Activated CD8-positive, alpha-beta memory T cell treated with anti-CD3 and anti-CD28 coated beads for 48 hours (primary cell): Measurements from ENCODE around the gene MZF1.
A peak's percentile ranks its signal among the peaks of the same experiment; 100 is the strongest.

Experiments used
- DNase-seq, 3 experiments: peaks; one replicate each; pipeline ENCODE4 v3.0.0-alpha.2; 2020; ENCODE audit warnings: low read depth in 2 of 3, low spot score in 2 of 3

Gene MZF1

DNA sequence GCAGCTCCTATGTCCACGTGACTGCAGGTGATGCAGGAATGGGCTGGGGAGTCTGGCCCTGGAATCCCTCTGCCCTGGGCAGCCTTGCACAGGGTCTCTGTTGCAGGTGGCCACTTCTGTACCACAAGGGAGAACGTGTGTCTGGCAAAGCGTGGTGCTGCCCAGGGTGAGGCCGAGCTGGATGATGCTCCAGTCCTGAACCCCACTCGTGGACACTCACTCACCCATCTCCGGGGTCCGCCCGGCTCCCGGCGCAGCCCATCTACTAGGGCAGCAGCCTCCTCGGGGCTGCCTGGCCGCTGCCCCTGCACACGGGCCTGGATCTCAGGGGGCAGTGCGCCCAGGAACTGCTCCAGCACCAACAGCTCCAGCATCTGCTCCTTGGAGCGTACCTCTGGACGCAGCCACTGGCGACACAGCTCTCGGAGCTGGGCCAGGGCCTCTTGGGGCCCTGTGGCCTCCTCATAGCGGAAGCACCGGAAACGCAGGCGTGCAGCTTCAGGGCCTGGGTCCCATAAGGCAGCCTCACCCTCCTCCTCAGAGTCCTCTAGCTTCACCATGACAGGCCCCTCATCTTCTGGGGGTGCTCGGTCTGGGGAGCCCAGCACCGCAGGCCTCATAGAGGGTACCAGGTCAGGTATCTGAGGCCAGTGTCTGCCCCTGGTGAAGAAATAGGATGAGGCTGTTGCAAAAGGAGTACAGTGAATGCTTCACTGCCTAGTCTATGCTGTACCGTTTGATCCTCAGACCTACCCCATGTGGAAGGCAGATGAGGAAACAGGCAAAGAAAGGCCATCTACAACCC is 2.2 kb downstream of the MZF1 start:
- DNase-seq, result no peak

DNA sequence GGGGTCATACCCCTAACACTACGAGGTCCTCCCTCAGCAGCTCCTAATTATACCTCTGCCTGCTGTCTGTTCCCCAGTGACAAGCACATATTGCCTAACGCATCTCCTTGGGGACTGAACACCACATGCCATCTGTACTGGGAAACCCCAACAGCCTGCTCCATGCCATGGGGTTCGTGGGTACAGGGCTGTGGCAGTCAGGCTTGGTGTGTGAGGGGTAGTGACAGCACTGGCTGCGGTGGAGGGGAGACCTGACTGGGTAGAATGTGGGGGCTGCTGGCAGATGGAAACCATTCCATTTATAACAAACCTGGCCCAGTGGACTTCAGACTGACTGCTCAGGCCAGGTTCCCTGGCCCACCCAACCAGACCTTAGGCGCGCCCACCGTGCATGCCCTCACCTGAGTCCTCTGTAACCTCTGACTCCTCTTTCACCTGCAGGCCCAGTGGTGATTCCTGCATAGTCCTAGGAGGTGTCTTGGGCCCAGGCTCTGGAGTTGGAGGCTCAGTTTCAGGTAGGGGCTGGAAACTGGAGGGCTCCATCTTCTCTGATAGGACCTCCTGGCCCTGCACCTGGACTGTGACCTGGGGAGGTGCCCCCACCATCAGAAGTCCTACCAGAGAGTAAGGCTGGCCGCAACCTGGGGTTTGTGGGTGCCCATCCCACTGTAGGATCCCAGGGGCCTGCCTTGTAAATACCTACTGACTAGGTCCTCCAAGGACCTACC is 3.0 kb downstream of the MZF1 start:
- DNase-seq, result no peak

DNA sequence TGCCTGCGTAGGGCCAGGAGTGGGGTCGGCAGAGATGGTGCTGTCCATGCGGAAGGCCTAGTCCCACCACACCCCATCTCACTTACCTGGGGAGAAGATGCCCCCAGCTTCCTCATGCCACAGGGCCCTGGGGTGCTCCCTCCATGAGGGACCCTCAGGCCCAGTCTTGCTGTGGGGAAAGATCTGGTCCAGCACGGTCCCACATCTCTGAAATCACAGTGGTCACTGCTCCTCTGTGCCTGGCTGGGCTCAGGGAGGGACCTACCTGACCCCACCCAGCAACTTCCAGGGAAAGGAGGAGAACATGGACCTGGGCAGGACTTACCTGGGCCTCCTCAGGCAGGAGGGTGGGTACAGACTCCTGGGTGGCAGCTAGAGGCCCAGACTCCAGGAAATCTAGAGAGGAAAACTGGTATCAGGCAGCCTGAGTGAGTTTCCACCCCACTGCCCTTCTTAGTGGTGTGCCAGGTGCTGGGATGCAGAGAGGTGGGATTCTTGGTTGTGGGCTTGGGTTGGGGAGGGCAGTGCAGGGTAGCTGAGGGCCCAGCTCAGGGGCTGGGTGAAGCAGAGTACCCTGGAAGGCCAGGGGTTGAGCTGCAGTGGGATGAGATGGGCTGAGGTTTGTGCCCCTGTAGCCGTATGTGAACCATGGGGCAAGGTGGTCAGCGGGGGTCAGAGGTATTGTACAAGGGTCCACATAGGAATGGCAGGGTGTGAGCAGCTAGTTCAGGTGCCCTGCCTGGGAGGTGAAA is 3.8 kb downstream of the MZF1 start:
- no peak for DNase-seq

DNA sequence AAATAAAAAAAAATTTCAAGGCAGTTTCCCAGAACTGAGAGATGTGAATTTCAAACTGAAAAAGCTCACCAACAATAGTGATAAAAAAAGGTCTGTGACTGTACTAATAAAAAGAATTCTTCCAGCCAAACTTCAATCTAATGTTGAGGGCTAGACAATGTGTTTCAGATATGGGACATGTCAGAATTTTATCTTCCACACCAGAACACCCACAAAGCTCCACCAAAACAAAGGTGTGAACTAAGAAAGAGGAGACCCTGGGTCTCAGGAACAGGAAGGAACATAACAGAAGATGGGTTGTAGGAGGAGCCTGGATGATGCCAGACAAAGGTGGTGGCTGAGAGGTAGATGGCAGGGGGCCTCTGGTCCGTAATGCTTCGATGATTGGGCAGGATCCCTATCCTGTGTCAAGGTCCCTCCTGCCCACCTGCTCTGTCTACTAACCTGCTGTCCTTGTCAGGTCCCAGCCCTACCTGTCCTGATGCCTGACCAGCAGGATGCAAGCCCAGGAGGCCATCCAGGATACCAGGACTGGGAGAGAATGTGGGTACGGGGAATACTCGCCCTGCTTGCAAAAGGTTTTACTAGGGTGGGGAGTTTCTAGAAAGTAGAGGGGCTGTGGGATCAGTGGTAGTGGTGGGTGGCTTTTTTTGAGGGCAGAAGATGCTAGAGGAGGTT is 4.5 kb downstream of the MZF1 start:
- DNase-seq, result no peak

DNA sequence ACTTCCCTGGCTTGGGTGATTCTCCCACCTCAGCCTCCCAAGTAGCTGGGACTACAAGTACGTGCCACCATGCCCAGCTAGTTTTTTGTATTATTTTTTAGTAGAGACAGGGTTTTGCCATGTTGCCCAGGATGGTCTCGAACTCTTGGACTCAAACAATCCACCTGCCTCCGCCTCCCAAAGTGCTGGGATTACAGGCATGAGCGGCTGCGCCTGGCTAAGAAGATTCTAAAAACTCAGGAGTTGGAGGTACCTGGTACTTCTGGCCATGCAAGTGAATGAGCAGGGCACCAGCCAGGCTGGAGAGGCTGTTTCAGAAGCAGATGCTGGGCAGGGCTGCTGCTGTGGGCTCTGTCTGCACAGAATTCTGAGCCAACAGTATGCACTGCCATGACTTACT is 6.1 kb downstream of the MZF1 start:
- DNase-seq, result no peak

DNA sequence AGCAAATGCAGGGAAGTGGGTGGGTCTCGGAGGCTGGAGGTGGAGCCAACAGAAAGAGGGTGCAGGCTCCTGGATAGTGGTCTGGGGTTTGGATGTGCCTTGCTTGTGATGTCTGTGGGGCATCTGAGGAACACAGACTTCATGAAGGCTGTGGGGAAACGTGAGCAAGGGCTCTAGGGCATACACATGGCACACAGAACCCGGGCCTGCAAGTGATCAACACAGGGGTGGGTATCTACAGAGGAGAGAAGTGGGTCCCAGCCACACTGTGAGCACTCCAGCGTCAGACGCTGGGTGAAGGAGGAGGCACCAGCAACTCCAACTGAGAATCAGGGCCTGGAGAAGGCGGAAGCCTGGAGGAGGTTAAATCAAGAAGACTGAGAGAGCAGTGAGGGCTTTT is 9.3 kb downstream of the MZF1 start:
- DNase-seq, result no peak

DNA sequence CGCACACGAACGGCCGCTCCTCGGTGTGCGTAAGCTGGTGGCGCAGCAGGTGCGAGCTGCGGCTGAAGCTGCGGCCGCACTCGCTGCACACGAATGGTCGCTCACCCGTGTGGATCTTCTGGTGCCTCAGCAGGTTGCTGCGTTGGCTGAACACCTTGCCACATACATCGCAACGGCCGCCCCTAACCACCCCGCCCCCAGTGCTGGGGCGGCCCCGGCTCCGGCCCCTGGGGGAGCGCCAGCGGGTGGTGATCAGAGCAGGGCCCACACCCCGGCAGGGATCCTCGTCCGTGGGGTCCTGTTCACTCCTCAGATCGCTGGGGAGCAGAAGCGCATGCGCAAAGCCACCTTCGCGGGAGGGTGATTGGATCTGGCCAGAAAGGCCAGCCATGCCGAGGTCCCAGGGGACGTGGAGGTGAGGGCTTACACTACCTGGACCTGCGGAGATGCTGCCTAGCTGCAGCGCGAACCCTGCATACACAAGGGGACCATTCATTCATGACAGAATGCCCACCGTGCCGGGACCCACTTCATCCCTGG is 10.0 kb downstream of the MZF1 start:
- no peak for DNase-seq

DNA sequence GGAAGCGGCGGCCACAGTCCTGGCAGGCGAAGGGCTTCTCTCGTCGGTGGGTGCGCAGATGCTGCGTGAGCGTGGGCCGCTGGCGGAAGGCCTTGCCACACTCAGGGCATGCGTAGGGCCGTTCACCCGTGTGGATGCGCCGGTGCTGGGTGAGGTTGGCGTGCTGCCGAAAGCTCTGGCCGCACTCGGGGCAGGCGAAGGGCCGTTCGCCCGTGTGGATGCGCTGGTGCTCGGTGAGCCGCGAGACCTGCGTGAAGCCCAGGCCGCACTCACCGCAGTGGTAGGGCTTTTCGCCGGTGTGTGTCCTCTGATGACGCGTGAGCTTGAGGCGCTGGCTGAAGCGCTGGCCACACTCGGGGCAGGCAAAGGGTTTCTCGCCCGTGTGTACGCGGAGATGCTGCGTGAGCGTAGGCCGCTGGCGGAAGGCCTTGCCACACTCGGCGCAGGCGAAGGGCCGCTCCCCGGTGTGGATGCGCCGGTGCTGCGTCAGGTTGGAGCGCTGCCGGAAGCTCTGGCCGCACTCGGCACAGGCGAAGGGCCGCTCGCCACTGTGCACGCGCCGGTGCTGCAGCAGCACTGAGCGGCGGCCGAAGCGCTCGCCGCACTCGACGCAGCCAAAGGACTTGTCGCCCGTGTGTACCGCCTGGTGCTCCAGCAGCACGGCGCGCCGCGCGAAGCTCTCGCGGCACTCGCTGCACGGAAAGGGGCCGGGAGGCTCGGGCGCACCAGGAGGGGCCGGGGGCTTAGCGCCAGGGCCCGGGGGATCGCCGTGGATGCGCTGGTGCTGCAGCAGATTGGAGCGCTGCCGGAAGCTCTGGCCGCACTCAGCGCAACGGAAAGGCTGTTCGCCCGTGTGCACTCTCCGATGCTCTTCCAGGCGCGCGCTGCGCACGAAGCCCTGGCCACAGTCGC is 10.8 kb downstream of the MZF1 start:
- no peak for DNase-seq

DNA sequence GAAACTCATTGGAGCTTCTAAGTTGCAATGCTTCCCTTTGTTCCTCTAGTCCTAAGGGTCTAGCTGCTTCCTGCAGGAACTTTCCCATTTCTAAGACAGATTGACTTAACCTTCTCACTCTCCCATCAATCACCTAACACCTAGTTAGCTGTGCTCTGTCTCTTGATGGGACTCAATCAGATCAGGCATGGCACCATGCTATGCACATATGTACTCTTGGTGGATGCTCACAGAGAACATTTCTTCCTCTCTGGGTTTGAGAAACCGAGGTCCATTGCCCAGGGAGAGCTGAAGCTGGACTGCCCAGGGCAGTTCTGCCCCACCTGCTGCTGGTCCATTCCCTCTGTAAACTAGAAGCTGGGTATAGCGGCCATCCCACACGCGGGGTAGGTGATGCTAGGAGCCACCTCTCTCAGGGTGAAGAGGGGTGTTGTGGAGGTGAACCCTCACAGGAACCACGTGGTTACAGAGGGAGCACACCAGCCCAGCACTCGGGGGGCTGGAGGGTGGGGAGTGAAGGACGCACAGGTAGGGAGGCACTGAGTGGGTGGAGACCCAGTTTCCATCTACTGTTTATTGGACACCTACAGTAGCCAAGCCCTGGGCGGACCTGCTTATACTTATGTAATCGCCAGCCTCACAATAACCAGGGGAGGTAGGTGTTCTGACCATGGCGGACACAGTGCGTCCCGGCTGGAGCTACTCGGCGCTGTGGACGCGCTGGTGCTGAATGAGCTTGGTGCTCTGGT is 11.6 kb downstream of the MZF1 start:
- DNase-seq, result no peak

DNA sequence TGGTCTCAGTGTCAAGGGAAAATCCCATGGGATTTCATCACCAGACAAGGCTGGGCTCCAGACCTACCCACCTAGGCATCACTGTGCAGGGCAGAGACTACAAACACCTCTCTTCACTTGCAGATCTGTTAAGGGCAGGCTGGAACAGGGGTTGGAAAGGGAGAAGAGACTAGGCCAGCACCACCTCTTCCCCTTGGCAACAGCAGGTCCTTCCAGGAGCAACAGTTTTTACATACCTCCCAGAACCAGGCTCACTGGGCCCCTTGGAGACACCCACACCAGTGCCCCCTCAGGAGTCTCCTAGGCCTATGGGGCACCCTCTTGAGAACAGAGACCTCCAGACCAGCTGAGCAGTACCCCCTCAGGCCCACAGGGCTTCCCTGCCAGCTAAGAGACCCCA is 12.2 kb downstream of the MZF1 start:
- DNase-seq, result no peak

DNA sequence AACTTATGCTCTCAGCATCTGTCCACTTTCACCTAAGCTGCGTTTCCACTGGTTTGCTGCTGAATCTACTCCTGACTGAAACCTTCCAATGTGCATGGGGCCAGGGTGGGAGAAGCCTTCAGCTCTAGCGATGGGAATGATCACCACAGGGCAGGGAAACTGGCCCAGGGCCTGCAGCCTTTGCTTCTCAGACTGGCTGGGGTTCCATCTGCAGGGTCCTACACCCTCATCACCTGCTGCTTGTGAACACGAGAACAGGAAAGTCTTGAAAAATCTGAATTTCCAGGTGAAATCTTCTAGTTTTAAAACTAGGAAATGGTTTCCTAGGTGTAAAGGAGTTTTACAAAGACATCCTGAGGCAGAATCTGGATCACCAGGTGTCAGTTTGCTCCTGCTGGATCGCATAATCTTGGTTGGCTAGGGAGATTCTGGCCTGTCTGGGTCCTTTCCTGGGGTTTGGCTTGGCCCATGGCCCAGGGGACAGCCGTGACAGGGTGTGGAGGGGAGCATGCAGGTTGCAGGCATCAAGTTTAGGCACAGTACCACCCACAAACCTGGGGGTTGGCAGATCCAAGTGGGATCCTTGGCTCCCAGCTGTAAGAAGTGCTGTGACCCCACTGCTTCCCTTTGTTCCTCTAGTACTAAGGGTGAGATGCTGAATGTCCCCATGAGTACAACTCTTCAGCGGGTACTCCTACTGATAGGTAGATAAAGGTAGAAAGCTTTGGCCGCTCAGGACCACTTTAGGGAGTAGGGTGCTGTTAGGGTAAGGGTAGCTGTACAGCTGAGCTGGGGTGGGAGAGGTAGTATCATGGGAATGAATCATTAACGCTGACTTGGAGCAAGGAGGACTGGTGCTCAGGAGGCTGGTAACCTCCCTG is 12.9 kb downstream of the MZF1 start:
- DNase-seq, result no peak

DNA sequence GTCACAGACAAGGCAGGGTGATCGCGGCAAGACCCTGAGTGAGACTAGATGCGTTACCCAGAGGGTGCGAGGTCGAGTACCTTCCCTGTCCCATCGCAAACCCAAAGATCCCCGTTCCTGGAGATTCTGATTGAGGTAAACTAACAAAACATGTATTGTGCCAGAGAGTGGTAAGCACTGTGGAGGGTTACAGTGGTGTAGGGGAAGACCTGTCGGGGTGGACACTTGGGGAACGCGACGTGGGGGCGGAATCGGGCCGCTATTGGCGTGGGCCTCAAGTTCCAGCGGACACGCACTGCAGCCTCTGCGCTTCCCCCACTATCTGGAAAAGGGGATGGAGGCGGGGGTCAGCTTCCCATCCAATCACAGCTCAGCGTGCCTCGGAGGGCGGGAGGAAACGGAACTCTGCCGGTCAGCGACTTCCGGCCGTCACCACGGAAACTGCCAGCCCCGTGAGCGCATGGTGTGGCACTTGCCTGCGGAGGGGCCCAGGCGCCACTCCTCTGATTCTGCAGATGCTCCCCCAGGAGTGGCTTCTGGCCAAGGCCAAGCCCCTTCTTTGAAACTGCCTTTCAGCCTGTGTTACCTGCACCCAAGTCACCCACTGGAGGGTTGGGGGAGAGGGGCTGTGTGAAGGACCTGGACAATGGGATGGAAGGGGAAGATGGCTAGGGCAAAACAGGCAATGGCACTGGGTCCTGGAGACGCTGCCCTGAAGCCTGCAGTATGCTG is 13.7 kb downstream of the MZF1 start:
- DNase-seq, result peak in 2 of 3 experiments; percentile 71 to 75

DNA sequence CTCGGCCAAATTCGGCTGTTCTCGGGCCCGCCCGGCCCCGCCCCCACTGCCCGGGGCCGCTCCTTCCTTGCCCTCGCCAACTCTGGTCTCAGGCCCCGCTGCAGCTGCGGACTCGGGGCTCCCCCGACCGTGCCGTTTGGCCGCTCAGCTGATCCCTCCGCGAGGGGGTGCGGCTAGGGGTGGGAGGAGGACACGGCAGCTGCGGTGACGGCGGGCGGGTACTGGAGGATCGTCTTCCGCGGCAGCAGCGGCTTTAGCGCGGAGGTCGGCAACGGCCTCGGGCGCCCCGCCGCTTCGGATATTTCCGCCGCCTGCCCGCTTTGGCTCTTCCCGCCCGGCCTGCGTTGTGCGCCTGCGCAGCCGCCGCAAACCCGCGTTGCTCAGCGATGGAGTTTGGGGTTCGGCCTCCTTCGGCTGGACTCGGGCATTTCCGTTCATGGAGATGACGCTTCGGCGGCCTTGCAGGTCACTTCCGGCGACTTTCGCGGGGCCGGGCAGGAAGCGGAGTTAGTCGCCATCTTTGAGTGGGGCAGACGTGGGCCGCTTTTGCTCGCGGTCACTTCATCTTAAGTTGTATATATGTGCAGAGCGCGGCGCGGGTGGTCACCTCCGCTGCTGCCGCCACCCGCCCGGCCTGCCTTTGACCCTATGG is 14.4 kb downstream of the MZF1 start:
- DNase-seq, result peak; percentile 94 to 100 (median 98)

DNA sequence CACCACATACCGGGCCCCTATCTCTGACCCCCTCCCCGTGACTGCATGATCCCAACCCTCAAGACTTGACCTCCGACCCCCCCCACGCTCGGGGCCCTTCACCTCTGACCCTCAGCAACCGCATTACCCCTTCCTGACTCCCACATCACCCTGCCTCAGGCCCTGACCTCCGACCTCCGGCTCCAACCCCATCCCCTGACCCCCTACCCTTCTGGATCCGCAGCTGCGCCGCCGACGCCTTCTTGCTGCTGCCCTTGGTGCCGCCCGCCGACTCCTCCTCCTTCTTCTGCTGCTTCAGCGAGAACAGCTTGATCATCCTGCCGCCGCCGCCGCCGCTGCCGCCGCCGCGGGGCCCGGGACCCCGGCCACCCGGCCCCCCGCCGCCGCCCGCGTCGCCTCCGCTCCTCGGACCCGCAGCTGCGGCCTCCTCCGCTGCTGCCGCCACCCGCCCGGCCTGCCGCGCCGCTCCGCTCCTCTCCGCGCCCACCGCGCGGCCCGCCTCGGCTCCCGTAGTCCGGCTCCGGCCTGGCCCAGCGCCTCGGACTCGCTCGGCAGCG is 15.0 kb downstream of the MZF1 start, which contains the start of gene UBE2M:
UBE2M (minus strand) TSS at position 546 of the 557 bp plus-strand sequence; CDS start at position 316, 230 bp downstream.
- no peak for DNase-seq

DNA sequence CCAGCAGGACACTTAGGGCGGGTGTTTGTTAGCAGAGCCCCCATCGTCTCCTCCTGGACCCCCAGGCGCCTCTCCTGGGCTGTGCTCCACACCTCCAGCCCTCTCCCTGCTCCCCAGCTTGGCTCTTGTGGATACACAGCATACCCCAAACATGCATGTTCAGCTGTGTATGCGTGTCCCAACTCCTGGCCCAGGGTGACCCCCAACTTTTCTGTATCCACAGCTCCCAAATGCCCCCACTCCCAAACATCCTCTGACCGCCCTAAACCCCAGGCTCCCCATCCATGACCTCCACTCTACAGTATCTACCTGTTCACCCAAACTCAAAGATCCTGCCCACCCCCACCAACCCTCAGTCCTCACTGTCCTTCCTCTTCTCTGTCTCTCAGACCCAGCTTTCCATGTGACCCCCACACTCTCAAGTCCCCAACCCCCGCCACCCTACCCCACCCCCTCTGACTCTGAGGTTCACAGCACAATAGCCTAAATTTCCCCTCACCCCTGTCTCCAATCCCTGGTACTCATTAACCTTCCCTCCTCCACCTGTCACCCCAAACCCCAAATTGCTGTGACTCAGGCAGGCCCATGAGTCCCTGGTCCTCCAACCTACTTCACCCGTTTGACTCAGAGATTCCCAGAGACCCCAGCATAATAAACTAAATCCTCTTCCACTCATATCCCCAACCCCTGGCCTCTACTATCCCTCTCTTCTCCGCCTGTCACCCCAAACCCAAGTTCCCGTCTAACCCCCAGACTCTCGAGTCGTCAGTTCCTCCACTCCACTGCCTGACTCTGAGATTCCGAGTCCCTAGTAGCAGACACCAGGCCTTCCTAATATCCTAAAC is 15.7 kb downstream of the MZF1 start:
- DNase-seq, result no peak
